D341Med (cell line): ENCODE results near the gene THAP9.
"Not testable (repeated sequence)": the region's sequence is repeated elsewhere in the genome, so short reads cannot be mapped to it uniquely, and the experiment has no call there.

Experiments used
- DNase-seq: peaks from one replicate; pipeline ENCODE4 v3.0.0; 2012; ENCODE audit warnings: low spot score

Gene THAP9

GRCh38 chr4:82896755-82897154, 3.8 kb upstream of the THAP9 start:
- DNase-seq, result no peak

GRCh38 chr4:82898322-82899243, 2.0 kb upstream of the THAP9 start:
- DNase-seq, result no peak

- no peak for DNase-seq
These were observed 1.0 kb upstream of the THAP9 start for GRCh38 chr4:82899374-82900065.

DNA sequence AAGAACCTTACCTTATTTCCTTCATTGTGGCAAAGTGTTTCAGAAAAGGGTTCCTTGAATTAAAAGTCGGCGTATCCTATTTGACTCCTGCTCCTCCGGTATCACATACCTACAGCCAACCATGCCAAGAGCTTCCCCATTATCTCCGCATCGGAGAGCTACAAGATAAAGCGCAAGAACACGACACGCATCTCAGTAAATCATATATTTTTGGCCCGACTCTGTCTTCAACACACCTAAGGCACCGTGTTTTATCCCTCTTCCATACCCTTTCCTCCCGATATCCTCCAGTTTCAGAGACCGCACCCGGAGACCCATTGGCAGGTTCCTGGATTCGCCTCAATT, 497 bp upstream of the THAP9 start:
- no peak for DNase-seq

DNA sequence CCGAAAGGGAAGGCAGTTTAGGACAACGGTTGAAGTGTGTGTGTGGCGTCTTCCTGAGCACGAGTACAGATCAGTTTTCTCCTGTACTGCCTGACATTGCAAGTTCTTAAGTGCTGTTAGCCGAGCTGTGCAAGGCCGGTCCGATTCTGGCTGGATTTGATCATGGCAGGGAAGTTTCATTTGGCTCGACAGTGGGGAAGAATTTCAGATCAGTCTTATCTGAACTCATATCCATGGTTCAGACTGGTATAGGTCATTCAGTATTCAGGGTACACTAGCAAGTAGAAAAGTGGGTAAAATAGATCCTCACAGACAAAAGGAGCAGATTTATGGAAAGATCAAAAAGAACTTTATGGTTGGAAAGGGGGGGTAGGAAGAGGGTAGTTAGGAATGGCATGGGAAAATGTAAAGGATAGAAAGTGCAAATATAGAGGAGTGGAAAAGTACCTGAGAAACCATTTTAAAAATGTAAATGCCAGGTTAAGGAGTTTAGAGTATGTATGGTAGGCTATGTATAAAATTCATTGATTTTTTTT, 716 bp downstream of the THAP9 start:
- DNase-seq, result no peak

DNA sequence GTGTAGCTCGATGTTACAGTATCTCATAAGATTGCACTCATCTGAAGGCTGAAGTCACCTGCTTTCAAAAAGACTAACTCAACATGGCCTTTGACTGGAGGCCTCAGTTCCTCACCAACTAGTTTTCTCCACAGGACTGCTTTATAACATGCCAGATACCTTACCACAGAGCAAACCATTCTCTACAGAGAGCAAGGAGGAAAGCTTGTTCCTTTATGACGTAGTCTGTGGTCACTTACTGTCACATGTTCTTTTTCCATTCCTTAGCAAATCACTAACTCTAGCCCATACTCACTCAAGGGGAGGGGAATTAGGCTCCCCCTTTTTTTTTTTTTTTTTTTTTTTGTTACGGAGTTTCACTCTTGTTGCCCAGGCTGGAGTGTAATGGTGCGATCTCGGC, 3.2 kb downstream of the THAP9 start:
- DNase-seq, result no peak

- DNase-seq, result no peak
These were observed 4.7 kb downstream of the THAP9 start for GRCh38 chr4:82905205-82905604.

DNA sequence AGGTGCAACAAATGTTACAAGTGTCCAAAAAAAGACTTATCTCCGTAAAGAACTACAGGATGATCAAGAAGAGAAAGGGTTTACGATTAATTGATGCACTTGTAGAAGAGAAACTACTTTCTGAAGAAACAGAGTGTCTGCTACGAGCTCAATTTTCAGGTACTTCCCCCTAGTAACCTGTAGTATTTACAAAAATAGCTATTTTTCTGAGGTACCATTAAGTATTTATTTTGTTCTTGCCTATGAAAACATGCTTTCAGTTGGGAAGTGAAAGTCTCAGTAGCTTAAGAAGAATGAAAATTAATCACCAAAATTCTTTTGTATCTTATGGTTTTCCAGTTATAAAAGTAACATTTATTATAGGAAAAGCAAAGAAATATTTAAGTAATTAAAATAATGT, 5.9 kb downstream of the THAP9 start:
- DNase-seq, result no peak

- DNase-seq, result no peak
These were observed 8.8 kb downstream of the THAP9 start for GRCh38 chr4:82909326-82909725.

DNA sequence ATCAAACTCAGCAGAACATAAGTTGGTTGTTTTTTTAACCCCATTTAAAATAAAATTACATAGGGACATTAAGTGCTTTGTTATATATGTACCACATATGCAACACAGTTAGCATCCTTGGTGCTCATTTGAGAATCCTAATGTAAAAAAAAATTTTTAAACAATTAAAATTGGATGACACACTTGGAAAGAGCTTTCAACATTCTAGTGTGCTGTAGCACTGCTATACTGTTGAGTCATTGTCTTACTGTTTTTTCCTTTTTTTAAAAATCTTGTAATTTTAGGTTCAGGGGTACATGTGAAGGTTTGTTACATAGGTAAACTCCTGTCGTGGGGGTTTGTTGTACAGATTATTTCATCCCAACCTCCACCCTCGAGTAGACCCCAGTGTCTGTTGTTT, 12.8 kb downstream of the THAP9 start:
- DNase-seq, result no peak

- not testable (repeated sequence) for DNase-seq
These were observed 13.4 kb downstream of the THAP9 start for GRCh38 chr4:82913968-82914367.

DNA sequence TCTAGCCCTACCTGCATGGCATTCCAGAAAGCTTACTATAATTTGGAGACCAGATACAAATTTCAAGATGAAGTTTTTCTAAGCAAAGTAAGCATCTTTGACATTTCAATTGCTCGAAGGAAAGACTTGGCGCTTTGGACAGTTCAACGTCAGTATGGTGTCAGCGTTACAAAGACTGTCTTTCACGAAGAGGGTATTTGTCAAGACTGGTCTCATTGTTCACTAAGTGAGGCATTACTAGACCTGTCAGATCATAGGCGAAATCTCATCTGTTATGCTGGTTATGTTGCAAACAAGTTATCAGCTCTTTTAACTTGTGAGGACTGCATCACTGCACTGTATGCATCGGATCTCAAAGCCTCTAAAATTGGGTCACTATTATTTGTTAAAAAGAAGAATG, 17.6 kb downstream of the THAP9 start:
- no peak for DNase-seq

DNA sequence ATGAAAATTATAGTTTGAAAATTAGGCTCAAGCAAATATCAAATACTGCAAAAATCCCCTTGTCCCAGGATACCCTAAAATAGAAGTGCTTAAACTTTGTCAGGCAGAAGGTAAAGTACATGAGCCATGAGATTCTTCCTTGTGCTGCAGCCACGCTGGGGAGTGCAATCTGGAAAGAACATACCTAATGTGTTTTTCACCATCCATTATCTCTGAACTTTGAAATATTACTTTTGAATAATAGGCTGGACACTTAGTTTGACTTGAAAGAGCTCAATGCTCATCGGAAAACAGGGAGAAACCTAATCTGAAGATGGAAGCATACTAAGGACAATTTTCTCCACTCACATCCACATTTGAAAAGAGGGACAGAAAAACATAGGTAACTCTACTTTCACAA, 18.9 kb downstream of the THAP9 start:
- no peak for DNase-seq

DNA sequence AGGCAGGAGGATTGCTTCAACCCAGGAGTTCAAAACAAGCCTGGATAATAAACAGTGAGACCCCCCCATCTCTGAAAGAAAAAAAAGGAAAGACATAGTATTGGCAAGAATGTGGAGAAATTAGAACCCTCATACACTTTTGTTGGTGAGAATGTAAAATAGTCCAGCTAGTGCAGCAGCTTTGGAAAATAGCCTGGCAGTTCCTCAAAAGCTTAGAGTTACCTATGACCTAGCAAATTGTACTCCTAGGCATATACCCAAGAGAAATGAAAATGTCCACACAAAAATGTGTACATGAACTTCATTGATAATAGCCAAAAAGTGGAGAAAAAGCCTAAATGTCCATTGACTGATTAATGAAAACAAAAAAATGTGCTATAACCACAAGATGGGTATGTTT, 21.3 kb downstream of the THAP9 start:
- no peak for DNase-seq

- DNase-seq, result no peak
These were observed 30.6 kb downstream of the THAP9 start for GRCh38 chr4:82930848-82931755.

GRCh38 chr4:82934441-82934840, 33.9 kb downstream of the THAP9 start:
- DNase-seq, result no peak

- no peak for DNase-seq
These were observed 38.9 kb downstream of the THAP9 start for GRCh38 chr4:82939414-82939813.

GRCh38 chr4:82947498-82947897, 47.0 kb downstream of the THAP9 start:
- no peak for DNase-seq

DNA sequence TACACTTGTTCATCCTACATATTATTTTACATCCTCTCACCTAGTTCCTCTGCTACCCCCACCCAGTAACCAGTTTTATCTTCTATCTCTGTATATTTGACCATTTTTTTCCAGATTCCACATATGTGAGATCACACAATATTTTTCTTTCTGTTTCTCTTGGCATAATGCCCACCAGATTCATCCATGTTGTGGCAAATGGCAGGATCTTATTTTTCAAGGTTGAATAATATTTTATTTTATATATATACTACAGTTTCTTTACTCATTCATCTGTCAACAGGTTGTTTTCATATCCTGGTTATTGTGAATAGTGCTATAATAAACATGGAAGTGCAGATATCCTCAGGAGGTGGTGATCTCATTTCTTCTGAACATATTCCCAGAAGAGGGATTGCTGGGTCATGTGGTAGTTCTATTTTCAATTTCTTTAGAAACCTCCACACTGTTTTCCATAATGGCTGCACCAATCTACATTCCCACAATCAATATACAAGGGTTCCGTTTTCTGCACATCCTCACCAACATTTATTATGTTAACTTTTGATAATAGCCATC, 48.2 kb downstream of the THAP9 start:
- no peak for DNase-seq

- no peak for DNase-seq
These were observed 50.7 kb downstream of the THAP9 start for GRCh38 chr4:82951196-82951595.

DNA sequence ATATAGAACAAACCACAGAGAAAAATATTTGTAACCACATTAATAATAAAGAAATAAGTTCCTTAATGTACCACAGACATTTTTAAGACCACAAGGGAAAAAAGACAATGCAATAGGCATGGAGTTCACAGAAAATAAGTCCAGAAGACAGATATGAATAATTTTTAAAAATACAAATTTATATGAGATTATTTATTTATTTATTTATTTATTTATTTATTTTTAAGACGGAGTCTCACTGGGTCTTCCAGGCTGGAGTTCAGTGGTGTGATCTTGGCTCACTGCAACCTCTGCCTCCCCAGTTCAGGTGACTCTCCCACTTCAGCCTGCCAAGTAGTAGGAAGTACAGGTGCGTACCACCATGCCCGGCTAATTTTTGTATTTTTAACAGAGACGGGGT, 53.7 kb downstream of the THAP9 start:
- no peak for DNase-seq

DNA sequence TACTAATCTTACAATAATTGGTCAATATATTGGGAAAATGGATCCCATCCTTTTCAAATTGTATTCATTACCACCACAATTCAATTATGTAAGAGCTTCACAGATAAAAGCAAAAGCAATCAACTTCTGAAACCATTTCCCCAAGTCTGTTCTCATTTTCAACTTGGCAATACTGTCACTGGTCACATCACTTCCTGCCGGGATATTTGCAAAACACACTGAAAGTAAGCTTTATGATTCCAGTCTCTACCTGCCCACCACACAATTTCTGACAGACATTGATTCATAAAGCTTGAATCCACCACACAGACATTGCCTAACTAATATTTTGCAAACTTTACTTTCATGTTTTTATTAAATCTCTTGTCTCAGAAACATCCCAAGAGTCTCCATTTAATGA, 56.5 kb downstream of the THAP9 start:
- DNase-seq, result no peak
